ENCODE measurements around the gene ME2. TPM values are rescaled to one million over a fixed set of nuclear protein-coding genes. Genes with fewer than 3 reads are reported as not detected.
"Not testable (repeated sequence)": the region's sequence is repeated elsewhere in the genome, so short reads cannot be mapped to it uniquely, and the experiment has no call there.

The ME2 gene
- total RNA-seq, 1 donor from 2014 or later = 41.9 TPM

DNA sequence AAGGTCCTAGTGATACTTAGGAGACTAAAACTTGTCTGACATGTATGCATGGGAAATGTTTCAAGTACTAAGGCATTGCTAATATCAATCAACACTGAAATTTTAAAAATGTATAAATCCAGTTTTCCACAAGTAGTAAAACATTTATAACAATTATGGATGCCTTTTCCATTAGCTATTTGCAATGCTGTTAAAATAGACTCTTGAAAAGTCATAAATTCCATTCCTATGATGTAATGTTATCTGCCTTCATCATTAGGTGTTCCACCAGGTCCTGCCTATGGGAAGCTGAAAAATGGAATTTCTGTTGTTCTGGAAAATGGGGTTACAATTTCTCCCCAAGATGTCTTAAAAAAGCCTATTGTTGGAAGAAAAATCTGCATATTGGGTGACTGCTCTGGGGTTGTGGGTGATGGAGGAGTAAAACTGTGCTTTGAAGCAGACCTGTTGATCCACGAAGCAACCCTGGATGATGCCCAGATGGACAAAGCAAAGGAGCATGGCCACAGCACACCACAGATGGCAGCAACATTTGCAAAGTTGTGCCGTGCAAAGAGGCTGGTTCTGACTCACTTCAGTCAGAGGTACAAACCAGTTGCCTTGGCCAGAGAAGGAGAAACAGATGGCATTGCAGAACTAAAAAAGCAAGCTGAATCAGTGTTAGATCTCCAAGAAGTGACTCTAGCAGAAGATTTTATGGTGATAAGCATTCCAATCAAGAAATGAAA, 107.6 kb downstream of the ME2 start:
- H3K4me3 Mint-ChIP-seq (ENCODE audit: unreplicated experiment) = no peak overlapping the region
- H3K27ac Mint-ChIP-seq (ENCODE audit: unreplicated experiment) = peak overlapping the region; percentile 18
- peaks cover 6% of the 10 kb centered on the region for H3K4me1 Mint-ChIP-seq (ENCODE audit: low read depth, unreplicated experiment)
- no peak for DNase-seq
- peaks cover 2% of the 10 kb centered on the region for H3K27me3 Mint-ChIP-seq (ENCODE audit: unreplicated experiment)
- no peaks in the 10 kb centered on the region for H3K9me3 Mint-ChIP-seq (ENCODE audit: unreplicated experiment)
- H3K36me3 Mint-ChIP-seq (ENCODE audit: unreplicated experiment) = no peaks in the 10 kb centered on the region
- no peak for TF ChIP-seq CTCF (IDR thresholded peaks at IDR 0.05; ENCODE audit: partially characterized antibody, unreplicated experiment)

GRCh38 chr18:50987261-50987660, 108.3 kb downstream of the ME2 start:
- DNase-seq = no peak
- H3K4me3 Mint-ChIP-seq (ENCODE audit: unreplicated experiment) = no peak overlapping the region
- no peaks in the 10 kb centered on the region for H3K36me3 Mint-ChIP-seq (ENCODE audit: unreplicated experiment)
- no peak for TF ChIP-seq CTCF (IDR thresholded peaks at IDR 0.05; ENCODE audit: partially characterized antibody, unreplicated experiment)
- H3K9me3 Mint-ChIP-seq (ENCODE audit: unreplicated experiment) = no peaks in the 10 kb centered on the region
- no peak overlapping the region for H3K27ac Mint-ChIP-seq (ENCODE audit: unreplicated experiment)
- peaks cover 12% of the 10 kb centered on the region for H3K4me1 Mint-ChIP-seq (ENCODE audit: low read depth, unreplicated experiment)
- peaks cover 2% of the 10 kb centered on the region for H3K27me3 Mint-ChIP-seq (ENCODE audit: unreplicated experiment)

DNA sequence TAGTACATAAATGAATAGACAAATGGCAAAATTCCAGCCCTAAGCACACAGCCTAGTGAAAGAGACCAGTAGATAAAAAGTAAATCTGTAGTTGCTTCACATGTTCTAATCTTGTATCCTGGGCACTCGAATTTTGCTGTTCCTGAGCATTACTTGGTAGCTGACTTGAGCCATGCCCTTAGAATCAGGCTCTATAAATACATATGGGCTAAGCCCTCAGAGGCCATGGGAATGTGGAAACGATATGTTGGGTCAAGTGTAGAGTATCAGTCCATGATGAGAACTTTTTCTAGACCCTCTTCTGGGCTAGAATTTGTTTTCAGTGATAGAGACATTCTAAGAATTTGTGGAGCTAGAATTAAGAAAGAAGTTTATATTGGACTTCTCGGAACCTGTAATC, 110.8 kb downstream of the ME2 start:
- H3K36me3 Mint-ChIP-seq (ENCODE audit: unreplicated experiment) = no peaks in the 10 kb centered on the region
- H3K27ac Mint-ChIP-seq (ENCODE audit: unreplicated experiment) = no peak overlapping the region

GRCh38 chr18:50992351-50992762, 113.4 kb downstream of the ME2 start:
- Mint-ChIP-seq H3K27me3 (ENCODE audit: unreplicated experiment) (no peaks in the 10 kb centered on the region), H3K9me3 (ENCODE audit: unreplicated experiment) (no peaks in the 10 kb centered on the region), H3K27ac (ENCODE audit: unreplicated experiment) (peak overlapping the region; percentile 95), H3K4me3 (ENCODE audit: unreplicated experiment) (peak overlapping the region; percentile 18), H3K4me1 (ENCODE audit: low read depth, unreplicated experiment) (peaks cover 13% of the 10 kb centered on the region), H3K36me3 (ENCODE audit: unreplicated experiment) (no peaks in the 10 kb centered on the region)
- no peak for TF ChIP-seq CTCF (IDR thresholded peaks at IDR 0.05; ENCODE audit: partially characterized antibody, unreplicated experiment)
- peak; percentile 25 for DNase-seq

More for the DNA sequence above, 110.8 kb downstream of the ME2 start:
- H3K9me3 Mint-ChIP-seq (ENCODE audit: unreplicated experiment) = no peaks in the 10 kb centered on the region
- peaks cover 17% of the 10 kb centered on the region for H3K4me1 Mint-ChIP-seq (ENCODE audit: low read depth, unreplicated experiment)
- TF ChIP-seq CTCF (IDR thresholded peaks at IDR 0.05; ENCODE audit: partially characterized antibody, unreplicated experiment) = no peak
- H3K27me3 Mint-ChIP-seq (ENCODE audit: unreplicated experiment) = no peaks in the 10 kb centered on the region
- DNase-seq = no peak
- H3K4me3 Mint-ChIP-seq (ENCODE audit: unreplicated experiment) = no peak overlapping the region

DNA sequence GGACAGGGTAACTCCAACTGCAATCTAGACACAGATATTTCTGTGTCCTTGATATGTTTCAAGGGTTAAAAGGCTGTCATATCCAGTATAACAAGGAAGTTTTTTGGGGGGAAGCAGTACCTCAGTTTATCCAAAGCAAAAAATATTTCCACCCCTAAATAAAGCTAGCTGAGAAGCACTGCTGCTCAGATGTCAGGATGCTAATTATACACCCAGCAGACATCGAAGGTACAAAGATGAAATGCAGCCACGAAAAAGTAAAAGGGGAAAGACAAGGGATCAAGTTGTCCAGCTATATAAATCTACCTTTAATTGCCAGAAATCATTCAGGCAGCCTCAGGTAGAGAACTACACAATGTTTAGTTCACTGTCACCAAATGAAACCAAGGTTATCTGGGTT, 115.1 kb downstream of the ME2 start:
- DNase-seq = no peak
- no peaks in the 10 kb centered on the region for H3K36me3 Mint-ChIP-seq (ENCODE audit: unreplicated experiment)
- TF ChIP-seq CTCF (IDR thresholded peaks at IDR 0.05; ENCODE audit: partially characterized antibody, unreplicated experiment) = no peak
- H3K9me3 Mint-ChIP-seq (ENCODE audit: unreplicated experiment) = no peaks in the 10 kb centered on the region
- no peak overlapping the region for H3K27ac Mint-ChIP-seq (ENCODE audit: unreplicated experiment)
- no peak overlapping the region for H3K4me3 Mint-ChIP-seq (ENCODE audit: unreplicated experiment)
- H3K27me3 Mint-ChIP-seq (ENCODE audit: unreplicated experiment) = no peaks in the 10 kb centered on the region
- peaks cover 13% of the 10 kb centered on the region for H3K4me1 Mint-ChIP-seq (ENCODE audit: low read depth, unreplicated experiment)

DNA sequence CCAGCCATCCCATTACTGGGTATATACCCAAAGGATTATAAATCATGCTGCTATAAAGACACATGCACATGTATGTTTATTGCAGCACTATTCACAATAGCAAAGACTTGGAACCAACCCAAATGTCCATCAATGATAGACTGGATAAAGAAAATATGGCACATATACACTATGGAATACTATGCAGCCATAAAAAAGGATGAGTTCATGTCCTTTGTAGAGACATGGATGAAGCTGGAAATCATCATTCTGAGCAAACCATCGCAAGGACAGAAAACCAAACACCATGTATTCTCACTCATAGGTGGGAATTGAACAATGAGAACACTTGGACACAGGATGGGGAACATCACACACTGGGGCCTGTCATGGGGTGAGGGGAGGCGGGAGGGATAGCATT, 124.3 kb downstream of the ME2 start:
- H3K27ac Mint-ChIP-seq (ENCODE audit: unreplicated experiment); H3K4me3 Mint-ChIP-seq (ENCODE audit: unreplicated experiment); H3K9me3 Mint-ChIP-seq (ENCODE audit: unreplicated experiment); H3K27me3 Mint-ChIP-seq (ENCODE audit: unreplicated experiment); DNase-seq; H3K36me3 Mint-ChIP-seq (ENCODE audit: unreplicated experiment); H3K4me1 Mint-ChIP-seq (ENCODE audit: low read depth, unreplicated experiment): not testable (repeated sequence)
